ENCODE measurements around the gene CCL23. TPM values are rescaled to one million over a fixed set of nuclear protein-coding genes. Genes with fewer than 3 reads are reported as not detected.

The CCL23 gene
- total RNA-seq, 1 experiment from 2014 or later: not detected

DNA sequence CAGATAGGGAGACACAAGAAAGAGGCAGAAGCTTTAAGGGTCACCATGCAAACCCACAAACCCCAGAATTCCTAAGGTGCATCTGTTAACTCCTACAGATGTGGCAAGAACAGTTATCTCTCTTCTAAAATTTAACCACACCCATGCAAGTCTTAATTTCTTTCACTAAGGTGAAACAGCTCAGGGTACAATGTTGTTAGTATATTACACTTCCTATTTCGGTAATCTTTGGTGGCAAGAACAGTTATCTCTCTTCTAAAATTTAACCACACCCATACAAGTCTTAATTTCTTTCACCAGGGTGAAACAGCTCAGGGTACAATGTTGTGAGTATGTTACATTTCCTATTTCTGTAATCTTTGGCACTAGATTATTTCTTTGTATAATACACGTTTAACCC, 6.6 kb downstream of the CCL23 start:
- no peaks in the 10 kb centered on the region for H3K27me3 ChIP-seq (ENCODE audit: insufficient read depth, low read length)
- H3K79me1 ChIP-seq (ENCODE audit: insufficient read depth, low read depth, low read length, poor library complexity, severe bottlenecking): no peaks in the 10 kb centered on the region
- no peak overlapping the region for H4K8ac ChIP-seq (replicated peaks; ENCODE audit: insufficient read length, low read depth, low read length)
- H3K9me3 Mint-ChIP-seq: peaks cover 48 to 55% of the 10 kb centered on the region in 2 experiments
- TF ChIP-seq, protein P1, sequence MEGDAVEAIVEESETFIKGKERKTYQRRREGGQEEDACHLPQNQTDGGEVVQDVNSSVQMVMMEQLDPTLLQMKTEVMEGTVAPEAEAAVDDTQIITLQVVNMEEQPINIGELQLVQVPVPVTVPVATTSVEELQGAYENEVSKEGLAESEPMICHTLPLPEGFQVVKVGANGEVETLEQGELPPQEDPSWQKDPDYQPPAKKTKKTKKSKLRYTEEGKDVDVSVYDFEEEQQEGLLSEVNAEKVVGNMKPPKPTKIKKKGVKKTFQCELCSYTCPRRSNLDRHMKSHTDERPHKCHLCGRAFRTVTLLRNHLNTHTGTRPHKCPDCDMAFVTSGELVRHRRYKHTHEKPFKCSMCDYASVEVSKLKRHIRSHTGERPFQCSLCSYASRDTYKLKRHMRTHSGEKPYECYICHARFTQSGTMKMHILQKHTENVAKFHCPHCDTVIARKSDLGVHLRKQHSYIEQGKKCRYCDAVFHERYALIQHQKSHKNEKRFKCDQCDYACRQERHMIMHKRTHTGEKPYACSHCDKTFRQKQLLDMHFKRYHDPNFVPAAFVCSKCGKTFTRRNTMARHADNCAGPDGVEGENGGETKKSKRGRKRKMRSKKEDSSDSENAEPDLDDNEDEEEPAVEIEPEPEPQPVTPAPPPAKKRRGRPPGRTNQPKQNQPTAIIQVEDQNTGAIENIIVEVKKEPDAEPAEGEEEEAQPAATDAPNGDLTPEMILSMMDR (conservative IDR thresholded peaks at IDR 0.05): no peak
- no peak overlapping the region for H3K27ac Mint-ChIP-seq
- H3K4me1 Mint-ChIP-seq: no peaks in the 10 kb centered on the region
- no peak overlapping the region for H2AFZ ChIP-seq (ENCODE audit: low read length)
- H3K23ac ChIP-seq (ENCODE audit: insufficient read length, low read depth, low read length): no peak overlapping the region
- no peak overlapping the region for H3T11ph ChIP-seq (ENCODE audit: low read length)
- no peak for DNase-seq
- no peak overlapping the region for H4K5ac ChIP-seq (ENCODE audit: insufficient read length, low read depth, low read length)
- H2BK15ac ChIP-seq (ENCODE audit: low read depth, low read length): no peak overlapping the region
- no peak overlapping the region for H3K56ac ChIP-seq (ENCODE audit: insufficient read length, low read depth, low read length)
- H3K14ac ChIP-seq (ENCODE audit: insufficient read depth, low read length): no peak overlapping the region
- no peak overlapping the region for H2BK20ac ChIP-seq (ENCODE audit: low read depth, low read length, poor library complexity, severe bottlenecking)
- no peak overlapping the region for H2BK5ac ChIP-seq (ENCODE audit: insufficient read length, low read length)
- H3K27me3 Mint-ChIP-seq (ENCODE audit: low read depth): peaks cover 16% of the 10 kb centered on the region
- H2AK5ac ChIP-seq (ENCODE audit: insufficient read length, low read length): no peak overlapping the region
- no peak overlapping the region for H3K4ac ChIP-seq (ENCODE audit: low read depth, low read length)
- H3K23me2 ChIP-seq (ENCODE audit: insufficient read length, low read depth, low read length, poor library complexity, severe bottlenecking): no peaks in the 10 kb centered on the region
- H3K27ac ChIP-seq (ENCODE audit: insufficient read length, low read depth, low read length): no peak overlapping the region
- H2BK12ac ChIP-seq (ENCODE audit: insufficient read length, low read depth, low read length): no peak overlapping the region
- H3K9me3 ChIP-seq (ENCODE audit: control insufficient read depth, low read depth, low read length): no peaks in the 10 kb centered on the region
- no peak overlapping the region for H3K4me3 Mint-ChIP-seq
- WGBS (ENCODE audit: extremely low coverage, insufficient read length, low lambda C conversion rate): no CpG with 5 or more reads among the region's 2 CpGs
- H4K20me1 ChIP-seq (ENCODE audit: control insufficient read depth, insufficient read depth, insufficient read length): no peaks in the 10 kb centered on the region
- no peak overlapping the region for H3K9ac ChIP-seq (ENCODE audit: extremely low read depth, insufficient read length, low read length)
- H3K36me3 Mint-ChIP-seq (ENCODE audit: insufficient read depth in 1 of 3, low read depth in 3 of 3): peaks cover 0 to 6% (median 5%) of the 10 kb centered on the region in 3 experiments; a peak in 6 of 7 replicates
- H4K91ac ChIP-seq (ENCODE audit: insufficient read length, low read depth, low read length): no peak overlapping the region
- no peaks in the 10 kb centered on the region for H3K4me1 ChIP-seq (ENCODE audit: insufficient read depth, low read length)
- H3K18ac ChIP-seq (ENCODE audit: insufficient read length, low read depth, low read length): no peak overlapping the region
- no peaks in the 10 kb centered on the region for H3K79me2 ChIP-seq (ENCODE audit: insufficient read depth, low read length)
- H3K4me2 ChIP-seq (ENCODE audit: insufficient read depth, insufficient read length, low read length): no peak overlapping the region
- no peak overlapping the region for H2BK120ac ChIP-seq (ENCODE audit: low read depth, low read length, poor library complexity, severe bottlenecking)
